HG03439 (cell line): ENCODE measurements around the gene MAGOHB.

Experiments
- ATAC-seq: cut with Tn5 transposase; IDR thresholded peaks from one replicate; pipeline ENCODE4 v1.9.1; 2021; ENCODE audit warnings: mild to moderate bottlenecking, moderate library complexity; ENCODE audit not compliant: unreplicated experiment

Gene MAGOHB

DNA sequence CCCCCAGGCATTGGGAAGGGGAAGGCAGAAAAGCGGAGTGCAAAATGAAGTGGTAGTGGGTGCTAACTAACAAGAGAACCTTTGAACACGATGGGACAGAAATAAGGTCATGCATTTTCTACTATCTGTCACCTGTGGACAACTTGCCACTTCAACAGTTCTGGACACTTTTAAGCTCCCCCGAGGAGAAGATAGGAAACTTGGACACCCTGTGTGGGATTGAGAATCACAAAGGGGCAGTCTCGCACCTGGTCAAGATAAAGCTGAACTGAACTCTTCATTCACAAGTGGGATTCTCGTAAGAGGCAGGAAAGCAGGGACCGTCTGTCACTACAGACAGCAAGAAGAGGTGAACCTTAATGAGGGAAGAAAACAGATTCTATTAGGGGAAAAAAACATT is 56.1 kb downstream of the MAGOHB start:
- ATAC-seq: no peak

DNA sequence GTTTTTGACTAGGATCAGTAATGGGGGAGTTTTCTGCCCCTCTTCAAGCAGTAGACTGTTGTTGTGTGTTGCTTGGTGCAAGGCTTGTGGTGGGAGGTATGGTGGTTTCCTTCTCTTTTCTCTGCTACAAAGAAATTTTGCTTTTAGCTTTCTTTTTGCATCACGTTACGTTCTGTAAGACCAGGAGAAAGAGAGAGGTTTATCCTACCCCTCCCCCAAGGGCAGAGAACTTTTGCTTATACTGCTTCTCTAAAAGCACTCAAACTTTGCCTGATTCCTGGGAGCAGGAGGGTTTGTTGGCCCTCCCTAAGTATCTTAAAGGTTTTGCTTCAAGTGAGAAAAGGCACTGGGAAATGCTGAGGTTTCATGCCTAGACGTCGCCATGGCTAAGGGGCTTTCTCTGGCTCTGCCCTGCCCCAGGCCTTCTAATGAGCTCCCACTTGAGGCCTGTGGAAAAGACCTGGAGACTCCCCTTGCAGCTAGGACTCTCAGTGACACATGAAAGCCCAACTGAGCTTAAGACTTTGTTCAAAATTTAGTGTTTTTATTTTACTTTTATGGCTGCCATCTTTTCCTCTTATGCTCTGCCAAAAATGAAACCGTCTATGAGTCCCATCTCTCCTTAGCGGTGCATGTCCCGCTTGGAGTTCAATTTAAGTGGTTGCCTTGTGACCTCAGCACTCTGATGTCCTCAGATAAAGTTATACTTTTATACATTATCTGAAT is 58.5 kb downstream of the MAGOHB start:
- ATAC-seq: no peak

GRCh38 chr12:10554228-10554755 is 59.1 kb downstream of the MAGOHB start:
- no peak for ATAC-seq
